Mesendoderm (in vitro differentiated cells): ENCODE results near the gene ITGA2B.

ENCODE experiments used
- DNase-seq: peaks from one replicate; pipeline ENCODE4 v3.0.0; 2013
- H2AK5ac ChIP-seq: 2 replicates; pipeline ENCODE4 v1.6.1; 2013; ENCODE audit warnings: low read length, inconsistent platforms
- H2BK120ac ChIP-seq: 2 replicates; pipeline ENCODE4 v1.6.1; 2013; ENCODE audit warnings: low read depth, mild to moderate bottlenecking, low read length, moderate library complexity, mixed read lengths
- H2BK15ac ChIP-seq: replicated peaks from 2 replicates; pipeline ENCODE4 v1.6.1; 2013; ENCODE audit warnings: low read depth, mild to moderate bottlenecking, moderate library complexity
- H2BK5ac ChIP-seq: 2 replicates; pipeline ENCODE4 v1.6.1; 2013; ENCODE audit warnings: low read length, inconsistent platforms
- H3K18ac ChIP-seq: 2 replicates; pipeline ENCODE4 v1.6.1; 2013; ENCODE audit warnings: mild to moderate bottlenecking, low read length, mixed read lengths
- H3K23ac ChIP-seq: one replicate; pipeline ENCODE4 v1.6.1; 2013; ENCODE audit warnings: low read length
- H3K27ac ChIP-seq: 2 replicates; pipeline ENCODE4 v1.5.1; 2013; ENCODE audit warnings: low read depth, mild to moderate bottlenecking, inconsistent platforms, low read length, moderate library complexity
- H3K27me3 ChIP-seq: 2 replicates; pipeline ENCODE4 v1.6.1; 2013; ENCODE audit warnings: low read length, control low read depth, mild to moderate bottlenecking, inconsistent platforms; ENCODE audit not compliant: insufficient read depth, poor library complexity
- H3K36me3 ChIP-seq: 2 replicates; pipeline ENCODE4 v1.6.1; 2013; ENCODE audit warnings: low read length, inconsistent platforms; ENCODE audit not compliant: control insufficient read depth, insufficient read depth
- H3K4ac ChIP-seq: one replicate; pipeline ENCODE4 v1.6.1; 2013; ENCODE audit warnings: low read depth, mild to moderate bottlenecking, low read length, moderate library complexity
- H3K4me1 ChIP-seq: 2 replicates; pipeline ENCODE4 v1.6.1; 2013; ENCODE audit warnings: low read depth, low read length, inconsistent platforms; ENCODE audit not compliant: control insufficient read depth
- H3K4me2 ChIP-seq: 2 replicates; pipeline ENCODE4 v1.6.1; 2013; ENCODE audit warnings: low read length
- H3K4me3 ChIP-seq: 2 replicates; pipeline ENCODE4 v1.5.1; 2013; ENCODE audit warnings: mild to moderate bottlenecking, low read length
- H3K56ac ChIP-seq: one replicate; pipeline ENCODE4 v1.6.1; 2013; ENCODE audit warnings: low read length
- H3K79me1 ChIP-seq: 2 replicates; pipeline ENCODE4 v1.6.1; 2013; ENCODE audit warnings: low read length, inconsistent platforms
- H3K79me2 ChIP-seq: 2 replicates; pipeline ENCODE4 v1.6.1; 2013; ENCODE audit warnings: mild to moderate bottlenecking, low read length; ENCODE audit not compliant: control insufficient read depth, insufficient read depth
- H3K9ac ChIP-seq: 2 replicates; pipeline ENCODE4 v1.6.1; 2013; ENCODE audit warnings: low read length, inconsistent platforms
- H4K5ac ChIP-seq: one replicate; pipeline ENCODE4 v1.6.1; 2013; ENCODE audit warnings: low read length
- H4K8ac ChIP-seq: one replicate; pipeline ENCODE4 v1.6.1; 2013; ENCODE audit warnings: low read depth, mild to moderate bottlenecking, control low read depth, low read length, moderate library complexity
- WGBS: extraction: QIAGEN DNeasy Blood & Tissue Kit; methylation state at CpG from one replicate; pipeline ENCODE4 v1.1.7; 2013; ENCODE audit warnings: low lambda C conversion rate, missing lambda C conversion rate; ENCODE audit not compliant: insufficient coverage; ENCODE audit errors: extremely low coverage; 5-methylcytosine and 5-hydroxymethylcytosine counted together

The ITGA2B gene

DNA sequence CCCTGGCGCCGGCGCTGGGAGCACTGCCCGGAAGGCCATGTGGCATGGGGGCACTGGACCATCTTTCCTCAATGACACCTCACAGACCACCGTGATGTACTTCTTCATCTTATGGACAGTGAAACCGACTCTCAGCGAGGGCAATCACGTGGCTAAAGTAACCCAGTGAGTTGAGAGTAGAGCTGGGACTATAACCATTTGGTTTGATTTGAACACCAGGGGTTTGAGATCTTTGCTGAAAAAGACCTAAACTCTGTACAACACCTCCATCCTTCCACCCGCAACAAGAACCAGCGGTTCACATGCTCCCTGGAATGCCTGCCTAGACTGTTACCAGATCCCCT is 3.3 kb downstream of the ITGA2B start:
- Histone ChIP-seq H3K4me1 (no peaks in the 10 kb centered on the region), H3K27ac (no peak overlapping the region), H3K36me3 (no peaks in the 10 kb centered on the region), H3K23ac (peak overlapping the region; percentile 32), H2AK5ac (no peak overlapping the region), H3K4ac (no peak overlapping the region), H4K8ac (no peak overlapping the region), H3K79me1 (no peaks in the 10 kb centered on the region), H3K56ac (peak overlapping the region; percentile 66), H2BK15ac (no peak overlapping the region), H3K9ac (peak overlapping the region; percentile 81), H2BK5ac (no peak overlapping the region), H4K5ac (no peak overlapping the region), H2BK120ac (no peak overlapping the region), H3K4me3 (no peak overlapping the region), H3K79me2 (no peaks in the 10 kb centered on the region), H3K27me3 (peaks cover 5% of the 10 kb centered on the region), H3K18ac (no peak overlapping the region), H3K4me2 (peak overlapping the region; percentile 53)
- DNase-seq: no peak
- WGBS: no CpG with 5 or more reads among the region's 10 CpGs

GRCh38 chr17:44385287-44386181 is 3.9 kb downstream of the ITGA2B start:
- Histone ChIP-seq H3K18ac (no peak overlapping the region), H3K36me3 (no peaks in the 10 kb centered on the region), H3K4ac (no peak overlapping the region), H3K27ac (no peak overlapping the region), H3K4me3 (peak overlapping the region; percentile 43), H3K9ac (peak overlapping the region; percentile 81), H4K5ac (no peak overlapping the region), H2BK5ac (no peak overlapping the region), H2BK120ac (no peak overlapping the region), H2AK5ac (no peak overlapping the region), H3K56ac (peak overlapping the region; percentile 81), H3K79me2 (no peaks in the 10 kb centered on the region), H3K79me1 (no peaks in the 10 kb centered on the region), H3K4me2 (peak overlapping the region; percentile 91), H4K8ac (no peak overlapping the region), H3K27me3 (peaks cover 5% of the 10 kb centered on the region), H3K4me1 (no peaks in the 10 kb centered on the region), H2BK15ac (no peak overlapping the region), H3K23ac (peak overlapping the region; percentile 32)
- peak; percentile 93 for DNase-seq
- no CpG with 5 or more reads among the region's 68 CpGs for WGBS

DNA sequence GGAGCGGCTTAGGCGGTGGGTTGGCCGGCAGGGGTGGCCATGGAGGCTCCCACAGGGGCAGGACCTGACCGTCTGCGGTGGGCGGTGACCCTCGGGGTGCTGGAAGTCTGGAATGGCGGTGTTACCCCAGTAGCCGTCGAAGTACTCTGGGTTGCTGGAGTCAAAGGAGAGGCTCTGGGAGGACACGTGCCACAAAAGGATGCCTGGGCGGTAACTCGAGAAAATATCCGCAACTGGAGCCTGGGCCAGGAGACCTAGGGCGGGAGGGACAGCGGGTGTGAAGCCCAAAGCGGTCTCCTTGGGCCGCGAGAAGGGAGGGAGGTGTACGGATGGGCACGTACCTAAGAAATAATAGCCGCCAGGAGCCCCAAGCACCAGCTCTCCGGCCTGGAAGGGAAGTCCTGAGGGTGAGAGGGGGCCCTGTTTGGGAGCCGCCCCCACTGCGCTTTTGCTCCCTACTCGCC is 4.6 kb downstream of the ITGA2B start:
- H3K56ac ChIP-seq: peak overlapping the region; percentile 81
- peak; percentile 65 for DNase-seq
- H2BK5ac ChIP-seq: no peak overlapping the region
- H3K18ac ChIP-seq: no peak overlapping the region
- peaks cover 5% of the 10 kb centered on the region for H3K27me3 ChIP-seq
- no peak overlapping the region for H2BK15ac ChIP-seq
- peak overlapping the region; percentile 66 for H3K9ac ChIP-seq
- H2AK5ac ChIP-seq: no peak overlapping the region
- H3K36me3 ChIP-seq: no peaks in the 10 kb centered on the region
- H3K23ac ChIP-seq: peak overlapping the region; percentile 24
- no peak overlapping the region for H4K5ac ChIP-seq
- no peaks in the 10 kb centered on the region for H3K79me2 ChIP-seq
- no peak overlapping the region for H4K8ac ChIP-seq
- no peak overlapping the region for H3K4ac ChIP-seq
- peak overlapping the region; percentile 91 for H3K4me2 ChIP-seq
- no peak overlapping the region for H2BK120ac ChIP-seq
- no peaks in the 10 kb centered on the region for H3K4me1 ChIP-seq
- no peak overlapping the region for H3K27ac ChIP-seq
- H3K4me3 ChIP-seq: no peak overlapping the region
- H3K79me1 ChIP-seq: no peaks in the 10 kb centered on the region
- WGBS: no CpG with 5 or more reads among the region's 26 CpGs

DNA sequence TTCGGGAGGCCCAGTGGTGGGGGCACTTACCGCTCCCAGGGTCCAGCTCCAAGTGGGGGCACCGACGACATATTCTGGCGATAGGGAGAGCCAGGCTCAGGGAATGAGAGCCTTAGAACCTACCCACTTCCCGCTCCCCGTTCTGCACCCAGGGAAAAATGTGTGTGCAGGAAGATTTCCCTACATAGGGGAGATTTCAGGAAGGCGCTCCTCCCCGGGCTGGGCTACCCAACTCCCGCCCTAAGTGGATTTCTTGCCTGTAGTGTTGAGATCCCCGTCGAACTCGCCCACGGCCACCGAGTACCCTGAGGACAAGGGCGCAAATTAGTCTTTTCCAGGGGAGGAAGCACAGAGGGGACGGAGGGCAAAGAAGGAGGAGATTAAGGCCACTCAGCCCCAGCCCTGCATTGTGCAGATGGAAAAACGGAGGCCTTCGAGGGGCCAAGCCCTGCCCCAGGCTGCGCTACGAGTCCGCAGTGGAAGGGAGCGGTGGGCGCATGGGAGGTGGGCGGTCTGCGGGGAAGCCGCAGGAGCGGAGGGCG is 5.1 kb downstream of the ITGA2B start:
- Histone ChIP-seq H4K8ac (no peak overlapping the region), H3K23ac (no peak overlapping the region), H2BK120ac (no peak overlapping the region), H3K9ac (peak overlapping the region; percentile 66), H3K27ac (no peak overlapping the region), H4K5ac (no peak overlapping the region), H3K4ac (no peak overlapping the region), H3K56ac (peak overlapping the region; percentile 81), H2AK5ac (no peak overlapping the region), H3K4me3 (no peak overlapping the region), H2BK15ac (no peak overlapping the region), H3K27me3 (peaks cover 5% of the 10 kb centered on the region), H3K18ac (no peak overlapping the region), H3K79me2 (no peaks in the 10 kb centered on the region), H2BK5ac (no peak overlapping the region), H3K79me1 (no peaks in the 10 kb centered on the region), H3K4me2 (peak overlapping the region; percentile 91), H3K36me3 (no peaks in the 10 kb centered on the region), H3K4me1 (no peaks in the 10 kb centered on the region)
- DNase-seq: no peak
- no CpG with 5 or more reads among the region's 29 CpGs for WGBS

DNA sequence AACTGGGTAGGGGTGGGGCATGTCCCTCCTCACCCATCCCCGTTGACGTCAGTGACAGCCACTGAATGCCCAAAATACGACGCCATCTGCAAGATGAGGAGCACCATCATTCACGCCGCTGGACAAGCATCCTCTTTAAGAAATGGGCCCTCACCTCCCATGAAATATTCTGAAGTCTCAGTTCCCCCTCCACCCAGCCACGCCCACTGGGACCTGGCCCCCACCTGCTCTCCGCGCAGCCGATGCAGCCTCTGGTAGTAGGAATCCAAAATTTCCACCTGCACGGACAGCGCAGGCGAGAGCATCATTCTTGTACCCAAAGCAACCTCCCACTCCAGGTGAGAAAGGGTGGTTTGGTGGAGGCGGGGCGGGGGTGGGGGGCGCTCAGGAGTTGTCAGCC is 5.6 kb downstream of the ITGA2B start:
- no peak overlapping the region for H3K18ac ChIP-seq
- no peaks in the 10 kb centered on the region for H3K79me2 ChIP-seq
- no peak overlapping the region for H3K4ac ChIP-seq
- no peak overlapping the region for H2AK5ac ChIP-seq
- no peak overlapping the region for H3K4me2 ChIP-seq
- H2BK5ac ChIP-seq: no peak overlapping the region
- peaks cover 5% of the 10 kb centered on the region for H3K27me3 ChIP-seq
- no peak overlapping the region for H3K4me3 ChIP-seq
- no peak for DNase-seq
- H3K36me3 ChIP-seq: no peaks in the 10 kb centered on the region
- no peak overlapping the region for H4K8ac ChIP-seq
- no peaks in the 10 kb centered on the region for H3K4me1 ChIP-seq
- H4K5ac ChIP-seq: no peak overlapping the region
- H3K27ac ChIP-seq: no peak overlapping the region
- H3K9ac ChIP-seq: no peak overlapping the region
- no peaks in the 10 kb centered on the region for H3K79me1 ChIP-seq
- no peak overlapping the region for H3K23ac ChIP-seq
- WGBS: no CpG with 5 or more reads among the region's 16 CpGs
- no peak overlapping the region for H2BK120ac ChIP-seq
- no peak overlapping the region for H3K56ac ChIP-seq
- no peak overlapping the region for H2BK15ac ChIP-seq
